Midbrain (tissue), 1 donor: Measurements from ENCODE around the gene CASP5.

ENCODE experiments used
- DNase-seq: peaks from one replicate; lab custom pipeline; 2025; lab: John Stamatoyannopoulos, UW

The CASP5 gene

GRCh38 chr11:104967534-104968354 lies 55.2 kb downstream of the CASP5 start:
- no peak for DNase-seq

DNA sequence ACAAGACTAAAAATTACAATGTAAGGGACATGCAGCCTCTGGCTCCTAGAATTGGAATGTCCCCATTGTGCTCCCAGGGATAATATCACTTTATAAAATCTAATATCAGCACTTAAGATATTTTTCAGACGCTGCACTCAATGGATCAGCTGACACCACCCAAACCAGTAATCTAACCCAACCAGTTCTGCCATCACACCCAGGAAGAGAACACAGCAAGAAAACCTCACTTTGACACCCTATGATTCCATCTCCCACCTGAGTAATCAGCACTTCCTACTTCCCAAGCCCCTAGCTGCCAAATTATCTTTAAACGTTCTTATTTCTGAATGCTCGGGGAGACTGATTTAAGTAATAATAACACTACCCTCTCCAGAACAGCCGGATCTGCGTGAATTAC lies 57.2 kb downstream of the CASP5 start:
- no peak for DNase-seq

DNA sequence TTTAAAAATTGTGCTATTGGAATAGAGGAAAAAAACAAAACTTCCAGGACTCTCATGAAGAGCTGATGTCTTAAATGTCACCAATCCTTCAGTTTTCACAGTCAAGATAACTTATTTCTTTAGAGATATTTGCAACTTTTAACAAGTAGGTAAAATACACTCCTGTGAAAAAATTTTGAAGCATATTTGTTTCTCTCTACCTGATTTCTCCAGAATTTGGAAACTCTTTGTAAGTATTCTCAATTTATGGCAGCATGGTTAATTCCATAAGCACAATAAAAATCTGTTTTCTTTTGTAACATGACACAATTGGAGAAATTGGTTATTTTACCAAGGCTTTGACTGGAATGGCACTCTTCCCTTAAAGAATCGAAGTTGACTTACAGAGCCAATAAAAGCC lies 58.7 kb downstream of the CASP5 start:
- no peak for DNase-seq

GRCh38 chr11:104962852-104963251 lies 60.1 kb downstream of the CASP5 start:
- DNase-seq: no peak

GRCh38 chr11:104957280-104957679 lies 65.7 kb downstream of the CASP5 start:
- no peak for DNase-seq

DNA sequence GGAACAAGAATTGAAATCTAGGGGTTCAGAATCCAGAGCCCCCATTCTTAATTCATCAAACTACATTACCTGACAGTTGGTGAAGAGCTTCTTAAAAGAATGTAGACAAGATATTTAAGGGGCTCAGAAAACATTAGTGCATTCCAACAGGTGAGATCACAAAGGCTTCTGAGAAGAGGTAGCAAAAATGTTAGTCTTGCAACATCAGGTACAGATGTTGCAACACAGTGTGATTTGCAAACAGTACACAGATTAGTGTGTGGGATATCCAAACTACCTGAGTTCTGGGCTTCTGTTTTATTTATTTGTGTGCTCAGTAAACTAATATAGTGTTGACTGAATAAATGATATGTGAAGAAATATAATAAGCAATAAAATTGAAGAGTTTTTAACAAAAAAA lies 66.4 kb downstream of the CASP5 start:
- DNase-seq: no peak

GRCh38 chr11:104946907-104947306 lies 76.1 kb downstream of the CASP5 start:
- no peak for DNase-seq
